CD4-positive, CD25-positive, alpha-beta regulatory T cell (primary cell): ENCODE results near the gene OR2F1. TPM values are rescaled to one million over a fixed set of nuclear protein-coding genes. Genes with fewer than 3 reads are reported as not detected.

Source experiments
- ATAC-seq, 2 donors: fragments of 150-1000 bp; cut with Tn5 transposase; one replicate each; pipeline ENCODE4 v1.10.0; 2021; ENCODE audit warnings: low read depth in 2 of 2, moderate number of reproducible peaks in 2 of 2, moderate library complexity in 1 of 2
- DNase-seq, 3 donors: peaks; one replicate each; pipeline versions ENCODE4 v3.0.0 to v3.0.0-alpha.2; 2012 to 2022; ENCODE audit warnings: mixed read lengths in 1 of 3
- H3K27ac ChIP-seq: one replicate; pipeline ENCODE4 v1.7.0; 2013; ENCODE audit warnings: mild to moderate bottlenecking, low read length; ENCODE audit not compliant: insufficient read depth, poor library complexity, severe bottlenecking
- H3K27me3 ChIP-seq: one replicate; pipeline ENCODE4 v1.7.0; 2013; ENCODE audit warnings: low read length; ENCODE audit not compliant: control insufficient read depth, insufficient read depth
- H3K36me3 ChIP-seq: one replicate; pipeline ENCODE4 v1.7.0; 2013; ENCODE audit warnings: mild to moderate bottlenecking, low read length, moderate library complexity; ENCODE audit not compliant: control insufficient read depth, insufficient read depth
- H3K4me1 ChIP-seq: 2 replicates; pipeline ENCODE4 v1.7.0; 2013; ENCODE audit warnings: mild to moderate bottlenecking, low read length; ENCODE audit not compliant: insufficient read depth, control insufficient read depth, poor library complexity, severe bottlenecking
- H3K4me3 ChIP-seq: one replicate; pipeline ENCODE4 v1.7.0; 2013; ENCODE audit warnings: low read depth, mild to moderate bottlenecking, low read length, moderate library complexity
- H3K9me3 ChIP-seq, 2 experiments: 1 replicate in 1 of 2; 2 replicates in 1 of 2; pipeline ENCODE4 v1.7.0; 2013; ENCODE audit warnings: low read length in 2 of 2, mild to moderate bottlenecking in 1 of 2, moderate library complexity in 1 of 2; ENCODE audit not compliant: control insufficient read depth in 2 of 2
- H3K27ac Mint-ChIP-seq, 3 donors: one replicate each; pipeline ENCODE4 v1.8.0; 2020 to 2022; ENCODE audit warnings: mild to moderate bottlenecking in 3 of 3, mixed read lengths in 3 of 3, moderate library complexity in 2 of 3
- H3K27me3 Mint-ChIP-seq: one replicate; pipeline ENCODE4 v1.8.0; 2022; ENCODE audit warnings: mild to moderate bottlenecking, mixed read lengths
- H3K36me3 Mint-ChIP-seq: one replicate; pipeline ENCODE4 v1.8.0; 2020; ENCODE audit warnings: mixed read lengths
- H3K4me1 Mint-ChIP-seq, 4 donors: one replicate each; pipeline ENCODE4 v1.8.0; 2020 to 2022; ENCODE audit warnings: mixed read lengths in 4 of 4, mild to moderate bottlenecking in 1 of 4
- H3K4me3 Mint-ChIP-seq, 4 donors: one replicate each; pipeline ENCODE4 v1.8.0; 2020 to 2022; ENCODE audit warnings: mild to moderate bottlenecking in 4 of 4, mixed read lengths in 4 of 4, moderate library complexity in 3 of 4
- H3K9me3 Mint-ChIP-seq, 7 donors: one replicate each; pipeline ENCODE4 v1.8.0; 2020 to 2022; ENCODE audit warnings: mixed read lengths in 7 of 7, mild to moderate bottlenecking in 3 of 7, moderate library complexity in 2 of 7
- polyA plus RNA-seq, 4 donors: library from polyadenylated mRNA; unstranded; fragments of 300-500 nt; fragmentation: Illumina TruSeq; gene quantifications; one replicate each; pipeline ENCODE4 v1.2.3, GENCODE V29; 2021
- total RNA-seq: library from RNA; stranded (reverse); gene quantifications from one replicate; pipeline ENCODE4 v1.2.3, GENCODE V29; 2022

Gene OR2F1
- not detected for total RNA-seq
- polyA plus RNA-seq, result not detected

GRCh38 chr7:143954544-143954943 is at the start of gene OR2F1:
OR2F1 (plus strand) TSS chr7:143954844; CDS start chr7:143959971, 5,127 bp downstream.
- Mint-ChIP-seq H3K4me3 (no peak within 1 kb of the TSS), H3K36me3 (no peaks in the 10 kb centered on the region), H3K27ac (no peak within 1 kb of the TSS), H3K4me1 (no peaks in the 10 kb centered on the region), H3K9me3 (peaks cover 0 to 2% (median 0%) of the 10 kb centered on the region in 7 donors), H3K27me3 (peaks cover 15% of the 10 kb centered on the region)
- H3K4me3 ChIP-seq, result no peak within 1 kb of the TSS
- DNase-seq (no peak), ATAC-seq (no peak)
- H3K9me3 ChIP-seq, result no peaks in the 10 kb centered on the region
- H3K36me3 ChIP-seq, result no peaks in the 10 kb centered on the region
- no peaks in the 10 kb centered on the region for H3K4me1 ChIP-seq
- no peak within 1 kb of the TSS for H3K27ac ChIP-seq
- peaks cover 8% of the 10 kb centered on the region for H3K27me3 ChIP-seq

- Histone ChIP-seq H3K4me3 (no peak overlapping the region), H3K27me3 (peaks cover 3% of the 10 kb centered on the region), H3K4me1 (peaks cover 11% of the 10 kb centered on the region), H3K9me3 (no peaks in the 10 kb centered on the region), H3K27ac (no peak overlapping the region), H3K36me3 (no peaks in the 10 kb centered on the region)
- DNase-seq (no peak), ATAC-seq (no peak)
- Mint-ChIP-seq H3K36me3 (no peaks in the 10 kb centered on the region), H3K4me1 (peaks cover 5 to 25% (median 9%) of the 10 kb centered on the region in 4 donors), H3K9me3 (peaks cover 0 to 2% (median 0%) of the 10 kb centered on the region in 7 donors), H3K27ac (peak overlapping the region in 1 of 3 donors; percentile 6), H3K4me3 (no peak overlapping the region), H3K27me3 (no peaks in the 10 kb centered on the region)
These were observed 49.1 kb upstream of the OR2F1 start for GRCh38 chr7:143905509-143905908.

- Mint-ChIP-seq H3K27me3 (peaks cover 2% of the 10 kb centered on the region), H3K4me1 (peaks cover 0 to 19% (median 4%) of the 10 kb centered on the region in 4 donors), H3K4me3 (no peak overlapping the region), H3K9me3 (peaks cover 0 to 2% (median 0%) of the 10 kb centered on the region in 7 donors), H3K36me3 (no peaks in the 10 kb centered on the region), H3K27ac (no peak overlapping the region)
- ATAC-seq, result no peak
- H3K4me1 ChIP-seq, result peaks cover 7% of the 10 kb centered on the region
- H3K4me3 ChIP-seq, result no peak overlapping the region
- peaks cover 4% of the 10 kb centered on the region for H3K27me3 ChIP-seq
- DNase-seq, result no peak
- H3K36me3 ChIP-seq, result no peaks in the 10 kb centered on the region
- no peaks in the 10 kb centered on the region for H3K9me3 ChIP-seq
- H3K27ac ChIP-seq, result no peak overlapping the region
These were observed 48.5 kb upstream of the OR2F1 start for GRCh38 chr7:143906151-143906550.

- H3K27ac ChIP-seq, result no peak overlapping the region
- peaks cover 0 to 13% (median under 1%) of the 10 kb centered on the region in 4 donors for H3K4me1 Mint-ChIP-seq
- no peaks in the 10 kb centered on the region for H3K9me3 ChIP-seq
- peaks cover 0 to 2% (median 0%) of the 10 kb centered on the region in 7 donors for H3K9me3 Mint-ChIP-seq
- no peaks in the 10 kb centered on the region for H3K36me3 Mint-ChIP-seq
- H3K4me1 ChIP-seq, result no peaks in the 10 kb centered on the region
- H3K4me3 ChIP-seq, result no peak overlapping the region
- H3K27me3 Mint-ChIP-seq, result peaks cover 8% of the 10 kb centered on the region
- H3K4me3 Mint-ChIP-seq, result no peak overlapping the region
- H3K36me3 ChIP-seq, result no peaks in the 10 kb centered on the region
- no peak overlapping the region for H3K27ac Mint-ChIP-seq
- ATAC-seq (no peak), DNase-seq (no peak)
- H3K27me3 ChIP-seq, result peaks cover 4% of the 10 kb centered on the region
These were observed 47.7 kb upstream of the OR2F1 start for GRCh38 chr7:143906895-143907294.

GRCh38 chr7:143908120-143908519 is 46.5 kb upstream of the OR2F1 start:
- no peaks in the 10 kb centered on the region for H3K36me3 ChIP-seq
- H3K36me3 Mint-ChIP-seq, result no peaks in the 10 kb centered on the region
- H3K4me1 Mint-ChIP-seq, result peaks cover 0 to 4% (median 0%) of the 10 kb centered on the region in 4 donors
- no peak overlapping the region for H3K27ac Mint-ChIP-seq
- no peak overlapping the region for H3K27ac ChIP-seq
- H3K4me3 ChIP-seq, result no peak overlapping the region
- peaks cover 16% of the 10 kb centered on the region for H3K27me3 Mint-ChIP-seq
- H3K4me1 ChIP-seq, result no peaks in the 10 kb centered on the region
- no peak overlapping the region for H3K4me3 Mint-ChIP-seq
- DNase-seq, result no peak
- ATAC-seq, result no peak
- no peaks in the 10 kb centered on the region for H3K9me3 ChIP-seq
- H3K27me3 ChIP-seq, result peaks cover 7% of the 10 kb centered on the region
- H3K9me3 Mint-ChIP-seq, result peaks cover 0 to 2% (median 0%) of the 10 kb centered on the region in 7 donors

GRCh38 chr7:143909863-143910262 is 44.8 kb upstream of the OR2F1 start:
- H3K27me3 ChIP-seq, result peaks cover 7% of the 10 kb centered on the region
- H3K36me3 ChIP-seq, result no peaks in the 10 kb centered on the region
- Mint-ChIP-seq H3K9me3 (no peaks in the 10 kb centered on the region), H3K36me3 (no peaks in the 10 kb centered on the region), H3K27me3 (peaks cover 27% of the 10 kb centered on the region), H3K27ac (no peak overlapping the region), H3K4me3 (no peak overlapping the region), H3K4me1 (no peaks in the 10 kb centered on the region)
- no peaks in the 10 kb centered on the region for H3K4me1 ChIP-seq
- H3K27ac ChIP-seq, result no peak overlapping the region
- no peak overlapping the region for H3K4me3 ChIP-seq
- DNase-seq (no peak), ATAC-seq (no peak)
- H3K9me3 ChIP-seq, result no peaks in the 10 kb centered on the region

GRCh38 chr7:143910473-143911248 is 44.0 kb upstream of the OR2F1 start:
- no peak for DNase-seq
- Mint-ChIP-seq H3K4me1 (no peaks in the 10 kb centered on the region), H3K9me3 (no peaks in the 10 kb centered on the region), H3K27ac (peak overlapping the region in 1 of 3 donors; percentile 27), H3K4me3 (no peak overlapping the region), H3K36me3 (no peaks in the 10 kb centered on the region), H3K27me3 (peaks cover 35% of the 10 kb centered on the region)
- Histone ChIP-seq H3K9me3 (no peaks in the 10 kb centered on the region), H3K4me3 (no peak overlapping the region), H3K27me3 (peaks cover 7% of the 10 kb centered on the region), H3K4me1 (no peaks in the 10 kb centered on the region), H3K27ac (no peak overlapping the region), H3K36me3 (no peaks in the 10 kb centered on the region)
- ATAC-seq, result no peak
